HepG2 (cell line): Measurements from ENCODE around the gene EVC.

Experiments
- IKZF1 ChIP-seq: fragments of 450-650 bp; IDR thresholded peaks from 2 replicates; pipeline ENCODE4 v1.7.1; 2016
- ZBTB2 ChIP-seq: sonication (generic); formaldehyde crosslinking; IDR thresholded peaks from 2 replicates; pipeline ENCODE4 v1.8.0; 2022; ENCODE audit warnings: low read depth, missing genetic modification reagents
- ZNF678 ChIP-seq: sonication (generic); formaldehyde crosslinking; IDR thresholded peaks from 2 replicates; pipeline ENCODE4 v1.4.0; 2020; ENCODE audit warnings: mild to moderate bottlenecking, missing genetic modification reagents
- TF ChIP-seq, protein P1 (sequence below): sonication (generic); formaldehyde crosslinking; IDR thresholded peaks from 2 replicates; pipeline ENCODE4 v1.4.0; 2020; ENCODE audit warnings: missing genetic modification reagents

- TF ChIP-seq, protein P1, sequence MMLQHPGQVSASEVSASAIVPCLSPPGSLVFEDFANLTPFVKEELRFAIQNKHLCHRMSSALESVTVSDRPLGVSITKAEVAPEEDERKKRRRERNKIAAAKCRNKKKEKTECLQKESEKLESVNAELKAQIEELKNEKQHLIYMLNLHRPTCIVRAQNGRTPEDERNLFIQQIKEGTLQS (CRISPR knock-in tag) = no peak
- TF ChIP-seq ZNF678 (no peak), IKZF1 (no peak), ZBTB2 (CRISPR knock-in tag) (no peak)
These were observed 77.1 kb downstream of the EVC start for GRCh38 chr4:5788144-5788543.
